Tibial nerve (tissue), 4 donors: ENCODE results near the gene ARHGEF17.

Experiments used
- EP300 ChIP-seq, 2 donors: sonication (generic); formaldehyde crosslinking; IDR thresholded peaks; one replicate each; pipeline ENCODE4 v1.6.1; 2017; ENCODE audit warnings: antibody characterized with exemption in 2 of 2, mild to moderate bottlenecking in 1 of 2
- POLR2A ChIP-seq, 2 donors: fragments of 450-650 bp; IDR thresholded peaks; one replicate each; pipeline ENCODE4 v1.6.1; 2017; ENCODE audit warnings: antibody characterized with exemption in 2 of 2, mild to moderate bottlenecking in 2 of 2, moderate library complexity in 2 of 2
- TF ChIP-seq, protein P1 (sequence below), 5 experiments: fragments of 200-600 bp in 3 of 5; fragments of 450-650 bp in 2 of 5; sonication (generic) in 3 of 5; IDR thresholded peaks; one replicate each; pipeline ENCODE4 v1.5.1; 2016 to 2019; ENCODE audit warnings: antibody characterized with exemption in 5 of 5, mild to moderate bottlenecking in 3 of 5, moderate library complexity in 2 of 5

DNA sequence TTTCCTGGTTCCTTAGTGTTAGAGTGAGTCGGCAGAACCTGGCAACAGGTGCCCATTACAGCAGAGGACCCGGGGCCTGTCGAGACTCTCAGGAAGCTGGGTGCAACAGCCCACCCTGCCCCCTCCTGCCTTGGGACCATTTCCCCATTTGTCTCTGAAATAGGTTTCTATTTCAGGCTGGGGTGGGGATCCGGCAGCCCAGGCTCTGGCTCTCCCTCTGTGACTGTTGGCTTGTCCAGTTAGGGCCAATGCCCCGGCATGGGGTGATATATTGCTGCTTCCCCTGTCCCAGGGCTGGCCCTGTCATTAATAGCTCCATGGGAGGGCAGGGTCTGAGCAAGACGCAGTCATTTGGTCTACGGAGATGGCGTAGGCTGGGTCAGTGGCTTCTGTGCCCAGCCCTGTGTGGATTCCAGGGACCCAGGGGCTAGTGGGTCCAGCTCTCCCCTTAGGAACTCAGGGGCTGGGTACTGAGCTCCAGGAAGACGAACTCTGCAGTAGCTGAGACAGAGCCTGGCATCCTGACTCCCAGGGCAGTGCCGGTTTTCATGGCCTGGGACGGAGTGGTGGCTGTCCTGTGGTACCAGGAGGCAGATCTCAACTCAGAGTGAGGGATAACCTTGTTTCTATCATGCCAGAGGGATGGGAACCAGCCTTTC is 33.2 kb upstream of the ARHGEF17 start:
- no peak for TF ChIP-seq POLR2A (IDR thresholded peaks at IDR 0.05)
- TF ChIP-seq, protein P1, sequence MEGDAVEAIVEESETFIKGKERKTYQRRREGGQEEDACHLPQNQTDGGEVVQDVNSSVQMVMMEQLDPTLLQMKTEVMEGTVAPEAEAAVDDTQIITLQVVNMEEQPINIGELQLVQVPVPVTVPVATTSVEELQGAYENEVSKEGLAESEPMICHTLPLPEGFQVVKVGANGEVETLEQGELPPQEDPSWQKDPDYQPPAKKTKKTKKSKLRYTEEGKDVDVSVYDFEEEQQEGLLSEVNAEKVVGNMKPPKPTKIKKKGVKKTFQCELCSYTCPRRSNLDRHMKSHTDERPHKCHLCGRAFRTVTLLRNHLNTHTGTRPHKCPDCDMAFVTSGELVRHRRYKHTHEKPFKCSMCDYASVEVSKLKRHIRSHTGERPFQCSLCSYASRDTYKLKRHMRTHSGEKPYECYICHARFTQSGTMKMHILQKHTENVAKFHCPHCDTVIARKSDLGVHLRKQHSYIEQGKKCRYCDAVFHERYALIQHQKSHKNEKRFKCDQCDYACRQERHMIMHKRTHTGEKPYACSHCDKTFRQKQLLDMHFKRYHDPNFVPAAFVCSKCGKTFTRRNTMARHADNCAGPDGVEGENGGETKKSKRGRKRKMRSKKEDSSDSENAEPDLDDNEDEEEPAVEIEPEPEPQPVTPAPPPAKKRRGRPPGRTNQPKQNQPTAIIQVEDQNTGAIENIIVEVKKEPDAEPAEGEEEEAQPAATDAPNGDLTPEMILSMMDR (IDR thresholded peaks at IDR 0.05), result no peak
- TF ChIP-seq EP300 (IDR thresholded peaks at IDR 0.05), result no peak
